Activated CD4-positive, alpha-beta T cell treated with anti-CD3 and anti-CD28 coated beads, Interleukin-2, Interleukin-4, amounts not matched to agents 100 ng/mL and 50 ng/mL, durations not matched to agents 16 hours and 8 hours (primary cell): ENCODE results near the gene SLF2.

Source experiments
- DNase-seq: peaks from one replicate; pipeline ENCODE4 v3.0.0-alpha.2; 2020; ENCODE audit warnings: low spot score

Gene SLF2

GRCh38 chr10:100912605-100913469, at the start of gene SLF2:
TSS of gene SLF2 (plus strand) at chr10:100912963. CDS start at chr10:100913111, 148 bp downstream.
- DNase-seq = peak; percentile 98

GRCh38 chr10:100863433-100863832, 49.3 kb upstream of the SLF2 start:
- no peak for DNase-seq

DNA sequence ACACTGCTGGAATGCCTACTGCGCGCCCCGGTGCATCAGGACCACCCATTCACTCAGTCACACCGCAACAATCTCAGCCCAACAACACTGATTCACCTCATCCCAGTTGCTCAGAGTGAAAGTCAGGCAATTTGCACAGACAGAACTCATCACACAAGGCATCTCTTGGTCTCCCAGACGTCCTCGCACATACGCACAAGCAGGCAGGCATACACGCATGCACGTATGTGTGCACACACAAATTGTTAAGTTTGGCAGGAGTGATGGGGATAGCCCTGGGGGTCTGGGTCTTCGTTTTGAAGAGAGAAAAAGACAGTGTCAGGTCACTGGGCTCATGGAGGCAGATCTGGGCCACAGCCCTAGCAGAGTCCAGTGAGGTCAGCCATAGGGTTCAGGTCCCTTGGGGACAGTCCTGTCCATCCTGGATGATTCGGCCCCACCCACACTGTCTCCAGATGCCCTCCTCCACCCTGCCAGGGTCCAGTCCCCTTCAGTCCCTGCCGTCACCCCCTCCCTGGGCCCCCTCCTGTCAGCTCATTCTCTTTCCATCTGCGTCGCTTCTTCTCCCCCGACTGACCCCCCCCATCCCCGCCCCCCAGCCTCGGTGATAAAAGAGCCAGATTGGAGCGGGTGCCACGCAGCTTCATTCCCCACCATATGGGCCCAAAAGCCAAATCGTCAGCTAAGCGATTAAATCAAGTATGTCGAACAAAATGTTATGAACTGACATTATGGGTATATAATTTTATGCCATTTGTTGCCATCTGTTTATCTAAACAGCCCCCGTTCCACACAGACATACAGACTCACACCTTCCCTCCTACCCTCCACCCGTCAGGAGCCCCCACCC, 48.5 kb upstream of the SLF2 start:
- DNase-seq = no peak

DNA sequence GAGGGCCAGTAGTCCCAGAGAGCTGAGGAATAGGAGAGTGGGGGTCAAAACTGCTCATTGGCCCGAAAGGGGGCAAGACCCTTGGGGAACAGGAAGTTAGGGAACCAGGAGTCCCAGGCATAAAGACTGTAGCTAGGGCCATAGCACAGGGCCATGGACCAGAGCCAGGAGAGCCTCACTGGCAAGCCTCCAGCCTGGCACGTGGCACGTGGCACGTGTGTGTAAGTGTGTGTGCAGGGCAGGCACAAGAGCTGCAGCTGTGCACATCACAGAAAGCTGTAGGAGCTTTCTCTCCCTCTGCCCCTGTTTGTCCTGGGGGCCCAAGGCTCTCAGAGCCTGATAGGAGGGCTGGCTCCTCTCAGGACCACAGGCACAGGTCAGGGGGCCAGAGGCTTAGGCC, 47.8 kb upstream of the SLF2 start:
- no peak for DNase-seq

DNA sequence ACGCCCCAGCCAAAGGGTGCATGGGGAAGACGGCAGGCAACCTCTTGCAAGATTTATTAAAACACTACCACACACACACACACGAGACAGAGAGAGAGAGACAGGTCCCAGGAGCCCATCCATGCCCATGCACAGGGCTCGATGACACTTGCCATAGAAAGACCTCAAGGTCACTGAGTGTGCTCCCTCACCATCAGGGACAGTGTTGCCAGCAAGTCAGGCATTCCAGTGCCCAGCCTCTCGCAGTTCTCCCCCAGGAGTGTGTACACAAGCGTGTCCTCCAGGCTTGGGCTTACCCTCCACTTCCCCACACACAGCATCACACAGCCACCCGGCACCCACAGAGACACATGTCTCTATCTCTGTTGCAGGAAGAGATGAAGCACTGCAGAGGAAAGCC, 46.8 kb upstream of the SLF2 start:
- no peak for DNase-seq

DNA sequence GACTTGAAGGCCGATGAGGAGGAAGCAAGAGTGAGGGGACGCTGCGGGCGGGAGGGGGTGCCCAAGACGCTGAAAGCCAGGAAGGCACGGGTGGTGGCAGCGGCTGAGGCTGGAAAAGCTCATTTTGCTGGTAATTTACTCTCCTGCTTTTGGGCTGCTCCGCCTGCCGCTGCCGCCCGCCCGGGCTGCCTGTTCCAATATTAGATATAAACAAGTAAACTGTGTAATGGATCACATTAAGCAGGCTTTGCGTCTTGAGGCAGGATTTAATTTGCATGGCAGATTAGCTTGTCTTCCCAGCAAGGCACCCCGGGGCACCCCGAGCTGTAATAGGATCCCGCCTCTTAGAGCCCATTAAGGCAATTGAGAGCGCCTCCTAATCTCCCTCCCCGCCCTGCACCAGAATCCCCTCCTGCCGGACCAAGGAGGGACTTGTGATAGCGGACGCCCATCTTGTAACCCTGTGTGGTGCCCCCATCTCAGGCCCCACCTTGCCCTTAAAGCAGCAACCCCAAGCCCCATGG, 46.1 kb upstream of the SLF2 start:
- DNase-seq = no peak

DNA sequence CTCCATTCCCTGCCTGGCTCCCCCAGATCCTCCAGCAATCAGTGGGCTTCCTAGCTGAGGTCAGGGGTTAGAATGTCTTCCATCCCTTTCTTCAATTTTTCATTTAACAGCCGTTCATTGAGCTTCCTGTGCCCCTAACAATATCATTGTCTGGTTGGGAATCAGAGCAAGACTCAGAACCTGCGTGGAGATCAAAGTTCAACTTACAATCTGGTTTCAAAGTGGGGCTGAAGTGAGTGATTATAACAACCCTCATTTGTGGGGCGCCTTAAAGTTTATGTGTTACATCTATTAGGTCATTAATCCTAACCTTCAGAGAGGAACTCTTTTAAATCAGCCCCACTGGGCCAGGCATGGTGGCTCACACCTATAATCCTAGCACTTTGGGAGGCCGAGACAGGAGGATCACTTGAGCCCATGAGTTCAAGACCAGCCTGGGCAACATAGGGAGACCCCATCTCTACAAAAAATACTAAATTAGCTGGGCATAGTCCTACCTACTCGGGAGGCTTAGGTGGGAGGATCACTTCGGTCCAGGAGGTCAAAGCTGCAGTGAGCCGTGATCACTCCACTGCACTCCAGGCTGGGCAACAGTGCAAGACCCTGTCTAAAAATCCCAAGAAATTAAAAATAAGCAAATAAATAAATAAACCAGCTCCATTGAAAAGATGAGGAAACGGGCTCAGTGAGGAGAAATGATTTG, 45.4 kb upstream of the SLF2 start:
- no peak for DNase-seq

- DNase-seq = no peak
These were observed 44.4 kb upstream of the SLF2 start for GRCh38 chr10:100868382-100868781.

GRCh38 chr10:100869399-100869798, 43.4 kb upstream of the SLF2 start:
- no peak for DNase-seq

DNA sequence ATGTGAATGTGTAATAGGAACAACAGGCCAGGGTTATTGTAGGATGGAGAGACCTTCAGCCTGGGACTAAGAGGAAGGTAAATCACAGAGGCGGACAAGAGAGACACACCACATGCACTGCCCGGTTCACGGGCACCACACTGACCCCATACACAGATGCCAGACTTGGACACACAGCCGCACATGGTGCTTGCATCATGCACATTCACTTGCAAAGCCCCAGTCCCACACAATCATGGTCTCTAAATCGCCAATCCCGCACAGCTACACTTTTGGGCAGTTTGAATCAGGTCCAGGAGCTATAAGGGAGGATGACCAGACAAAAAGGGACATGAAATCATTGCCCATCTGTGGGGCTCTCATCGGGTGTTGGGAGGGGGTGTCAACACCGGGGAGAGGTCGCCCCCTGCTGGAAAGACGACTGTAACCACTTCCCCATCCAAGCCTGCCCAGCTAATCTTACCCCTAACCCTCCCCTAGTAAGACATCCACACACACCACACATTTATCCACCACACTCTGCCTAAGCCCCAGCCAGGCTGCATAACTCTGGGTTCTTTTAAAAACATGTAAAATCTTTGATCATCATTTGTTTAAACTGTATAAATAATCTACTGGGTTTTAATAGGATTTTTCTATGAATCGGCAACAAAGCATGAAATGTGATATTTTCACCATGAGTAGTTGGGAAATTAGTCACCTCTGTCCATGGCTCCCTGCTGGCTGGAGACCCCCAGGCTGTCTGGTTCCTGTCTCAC, 40.5 kb upstream of the SLF2 start:
- DNase-seq = peak; percentile 66

- no peak for DNase-seq
These were observed 39.5 kb upstream of the SLF2 start for GRCh38 chr10:100873146-100873826.

- no peak for DNase-seq
These were observed 38.9 kb upstream of the SLF2 start for GRCh38 chr10:100873827-100874326.

GRCh38 chr10:100874702-100875483, 37.9 kb upstream of the SLF2 start:
- no peak for DNase-seq

- DNase-seq = no peak
These were observed 37.1 kb upstream of the SLF2 start for GRCh38 chr10:100875484-100876166.

- no peak for DNase-seq
These were observed 35.9 kb upstream of the SLF2 start for GRCh38 chr10:100876585-100877460.

DNA sequence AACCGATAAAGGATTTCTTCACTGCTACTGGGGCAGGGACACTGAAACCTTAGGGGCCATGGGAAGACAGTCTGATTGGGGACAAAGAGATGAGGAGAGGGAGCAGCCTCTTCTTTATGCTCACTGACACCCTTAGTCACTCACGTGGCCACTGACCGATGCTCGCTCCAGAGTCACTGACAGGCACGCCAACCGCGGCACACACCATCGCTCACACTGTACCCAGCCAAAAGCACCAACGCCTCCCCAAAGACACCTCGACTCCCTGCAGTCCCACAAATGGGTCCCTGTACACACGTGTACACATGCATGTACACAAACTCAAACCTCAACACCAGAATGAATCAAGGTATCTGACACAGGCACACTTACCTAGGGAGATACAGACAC, 35.3 kb upstream of the SLF2 start:
- no peak for DNase-seq

DNA sequence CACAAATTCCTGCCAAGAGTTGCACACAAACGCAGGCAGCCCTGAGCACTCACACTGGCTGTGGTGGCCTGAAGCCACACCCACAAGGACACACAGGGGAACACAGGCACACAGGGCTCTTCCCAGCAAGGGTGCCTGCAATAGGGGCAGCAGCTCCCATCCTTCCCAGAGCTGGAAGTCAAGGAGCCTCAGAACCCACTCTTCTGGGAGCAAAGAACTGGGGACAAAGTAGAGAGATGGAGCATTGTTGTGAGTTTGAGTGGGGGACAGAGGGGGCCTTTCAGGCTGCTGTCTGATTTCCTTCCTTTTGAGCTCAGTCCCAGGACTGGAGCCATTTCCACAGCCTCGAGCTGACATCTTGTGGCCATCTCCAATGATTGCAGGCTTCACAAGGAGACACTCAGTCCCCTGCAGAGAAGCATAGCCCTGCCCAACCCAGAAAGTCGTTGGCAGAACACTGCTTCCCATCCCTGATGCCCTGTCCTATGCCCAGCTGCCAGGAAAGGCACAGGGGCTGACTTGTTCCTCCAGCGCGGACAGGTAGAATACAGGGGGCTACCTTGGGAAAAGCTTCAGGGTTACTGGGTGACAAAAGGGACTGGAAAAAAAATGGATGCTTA, 34.4 kb upstream of the SLF2 start:
- DNase-seq = peak; percentile 49
